Lower leg skin (tissue), 4 donors: Measurements from ENCODE around the gene CPA2. TPM values are rescaled to one million over a fixed set of nuclear protein-coding genes. Genes with fewer than 3 reads are reported as not detected.

Source experiments
- DNase-seq, 2 donors: peaks; one replicate each; pipeline ENCODE4 v3.0.0-alpha.2; 2019; ENCODE audit warnings: low spot score in 2 of 2
- H3K4me3 ChIP-seq: fragments of 200-600 bp; sonication (generic); 2 replicates; pipeline ENCODE4 v1.5.1; 2017; ENCODE audit warnings: mild to moderate bottlenecking, low read depth; ENCODE audit not compliant: poor library complexity, severe bottlenecking
- POLR2A ChIP-seq, 2 donors: fragments of 450-650 bp; IDR thresholded peaks; one replicate each; pipeline ENCODE4 v1.6.1; 2016 to 2017; ENCODE audit warnings: antibody characterized with exemption in 2 of 2, mild to moderate bottlenecking in 1 of 2, moderate library complexity in 1 of 2
- WGBS, 2 donors: methylation state at CpG; one replicate each; pipeline ENCODE4 v1.1.5; 2018; 5-methylcytosine and 5-hydroxymethylcytosine counted together
- intact Hi-C: fragments of 100-400 bp; cut with DNase I; formaldehyde crosslinking; loops from one replicate; pipeline ENCODE4 v1.15.0; 2023; ENCODE audit warnings: low total_unique reads
- total RNA-seq, 4 donors: library from RNA; depleted of rRNA; stranded (reverse); fragments of >200 nt; gene quantifications; one replicate each; pipeline ENCODE4 v1.1.0, GENCODE V29; 2016
- TF ChIP-seq, protein P1 (sequence below), 3 donors: fragments of 450-650 bp; IDR thresholded peaks; one replicate each; pipeline ENCODE4 v1.5.1; 2016; ENCODE audit warnings: antibody characterized with exemption in 3 of 3, mild to moderate bottlenecking in 3 of 3, moderate library complexity in 2 of 3

Gene CPA2
- total RNA-seq, 4 donors from 2014 or later, result 0.16 TPM; not detected in 3

DNA sequence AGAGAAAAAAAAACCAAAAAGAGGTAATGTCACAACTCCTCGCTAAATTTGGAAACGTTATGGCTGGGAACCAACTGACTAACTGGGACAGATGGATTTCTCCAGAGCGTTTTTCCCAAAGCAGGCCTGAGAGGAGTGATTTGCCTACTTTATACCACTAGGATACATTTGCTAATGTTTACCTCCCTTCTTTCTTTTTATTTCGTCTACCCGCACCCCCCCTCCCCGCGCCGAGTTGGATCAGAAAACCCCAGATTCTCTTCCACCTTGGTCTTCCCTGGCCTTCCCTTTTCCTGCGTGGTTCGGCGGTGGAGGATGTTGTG lies 7.2 kb downstream of the CPA2 start:
- DNase-seq, result no peak
- intact Hi-C loops, result no loop called here
- TF ChIP-seq POLR2A (IDR thresholded peaks at IDR 0.05), result no peak
- 49 to 56% methylated on average over 11 of the region's 11 CpGs for WGBS, 2 donors
- H3K4me3 ChIP-seq, result no peak overlapping the region

DNA sequence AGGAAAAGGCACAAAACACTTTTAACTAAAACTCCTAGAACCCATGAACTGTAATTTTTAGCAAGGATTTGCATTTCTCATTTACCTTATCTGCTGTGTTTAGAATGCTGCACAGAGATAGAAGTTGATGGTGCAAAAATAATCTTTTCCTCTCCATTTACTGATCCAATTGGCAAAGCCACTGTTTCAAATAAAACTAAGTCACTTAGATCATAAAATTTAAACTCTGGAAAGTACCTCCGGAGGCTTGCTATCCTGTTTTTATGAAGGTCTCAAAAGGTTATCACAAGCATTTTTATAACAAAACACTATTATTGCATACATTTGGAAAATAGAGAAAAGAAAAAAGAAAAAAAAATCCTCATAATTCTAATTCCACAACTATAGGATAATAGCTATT lies 7.6 kb downstream of the CPA2 start:
- DNase-seq, result no peak
- H3K4me3 ChIP-seq, result no peak overlapping the region
- intact Hi-C loops, result no loop called here
- TF ChIP-seq, protein P1, sequence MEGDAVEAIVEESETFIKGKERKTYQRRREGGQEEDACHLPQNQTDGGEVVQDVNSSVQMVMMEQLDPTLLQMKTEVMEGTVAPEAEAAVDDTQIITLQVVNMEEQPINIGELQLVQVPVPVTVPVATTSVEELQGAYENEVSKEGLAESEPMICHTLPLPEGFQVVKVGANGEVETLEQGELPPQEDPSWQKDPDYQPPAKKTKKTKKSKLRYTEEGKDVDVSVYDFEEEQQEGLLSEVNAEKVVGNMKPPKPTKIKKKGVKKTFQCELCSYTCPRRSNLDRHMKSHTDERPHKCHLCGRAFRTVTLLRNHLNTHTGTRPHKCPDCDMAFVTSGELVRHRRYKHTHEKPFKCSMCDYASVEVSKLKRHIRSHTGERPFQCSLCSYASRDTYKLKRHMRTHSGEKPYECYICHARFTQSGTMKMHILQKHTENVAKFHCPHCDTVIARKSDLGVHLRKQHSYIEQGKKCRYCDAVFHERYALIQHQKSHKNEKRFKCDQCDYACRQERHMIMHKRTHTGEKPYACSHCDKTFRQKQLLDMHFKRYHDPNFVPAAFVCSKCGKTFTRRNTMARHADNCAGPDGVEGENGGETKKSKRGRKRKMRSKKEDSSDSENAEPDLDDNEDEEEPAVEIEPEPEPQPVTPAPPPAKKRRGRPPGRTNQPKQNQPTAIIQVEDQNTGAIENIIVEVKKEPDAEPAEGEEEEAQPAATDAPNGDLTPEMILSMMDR (IDR thresholded peaks at IDR 0.05), result no peak
- TF ChIP-seq POLR2A (IDR thresholded peaks at IDR 0.05), result no peak
- 37 to 55% methylated on average over 1 of the region's 1 CpG for WGBS, 2 donors

DNA sequence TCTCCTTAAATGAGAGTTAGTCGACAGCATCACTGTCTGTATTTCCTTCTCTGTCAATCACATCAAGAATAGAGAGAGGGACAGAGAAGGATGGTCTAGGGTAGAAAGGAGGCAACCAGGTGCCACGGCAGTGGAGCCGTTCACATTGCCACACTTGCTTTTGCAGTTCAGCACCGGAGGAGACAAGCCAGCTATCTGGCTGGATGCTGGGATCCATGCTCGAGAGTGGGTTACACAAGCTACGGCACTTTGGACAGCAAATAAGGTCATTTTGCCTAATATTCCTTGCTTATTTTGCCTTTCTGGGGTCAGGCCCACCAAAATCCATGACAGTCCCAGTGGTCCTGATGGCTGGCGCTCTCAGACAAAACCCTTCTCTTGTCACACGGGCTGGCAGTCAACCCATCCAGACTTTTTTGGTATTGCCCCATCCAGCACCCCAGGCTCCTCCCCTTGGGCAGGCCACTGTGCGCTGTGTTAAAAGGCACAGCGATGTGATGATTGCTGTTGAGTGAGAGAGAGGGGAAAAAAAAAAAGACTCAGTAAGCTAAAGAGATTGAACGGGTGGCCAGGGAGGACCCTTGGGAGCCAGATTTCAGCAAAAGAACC lies 8.4 kb downstream of the CPA2 start:
- H3K4me3 ChIP-seq, result no peak overlapping the region
- 65 to 66% methylated on average over 11 of the region's 11 CpGs for WGBS, 2 donors
- TF ChIP-seq, protein P1 (IDR thresholded peaks at IDR 0.05), result no peak
- no peak for TF ChIP-seq POLR2A (IDR thresholded peaks at IDR 0.05)
- intact Hi-C loops, result no loop called here
- DNase-seq, result no peak

DNA sequence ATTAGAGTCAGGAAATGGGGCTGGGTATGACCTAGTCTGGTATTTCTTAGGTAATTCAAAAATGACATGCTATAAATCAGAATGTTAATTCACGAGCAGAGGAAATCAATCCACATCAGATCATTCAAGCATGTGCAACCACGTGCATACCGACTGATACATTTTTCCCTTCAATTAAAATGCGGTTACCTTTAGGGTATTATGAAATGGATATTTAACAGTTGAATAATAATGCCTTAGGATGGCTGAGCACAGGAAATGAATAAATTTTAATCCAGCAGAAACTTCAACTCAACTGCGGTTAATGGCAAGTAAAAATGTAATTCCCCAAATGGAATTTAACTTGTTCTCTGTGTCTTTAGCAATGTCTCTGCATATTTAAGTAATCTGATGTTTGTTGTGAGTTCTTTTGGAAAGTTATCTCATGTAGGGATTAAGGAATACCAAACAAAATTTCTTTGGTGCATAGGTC lies 9.2 kb downstream of the CPA2 start:
- H3K4me3 ChIP-seq, result no peak overlapping the region
- no peak for DNase-seq
- 36 to 43% methylated on average over 5 of the region's 5 CpGs for WGBS, 2 donors
- TF ChIP-seq POLR2A (IDR thresholded peaks at IDR 0.05), result no peak
- TF ChIP-seq, protein P1 (IDR thresholded peaks at IDR 0.05), result no peak
- intact Hi-C loops, result no loop called here

DNA sequence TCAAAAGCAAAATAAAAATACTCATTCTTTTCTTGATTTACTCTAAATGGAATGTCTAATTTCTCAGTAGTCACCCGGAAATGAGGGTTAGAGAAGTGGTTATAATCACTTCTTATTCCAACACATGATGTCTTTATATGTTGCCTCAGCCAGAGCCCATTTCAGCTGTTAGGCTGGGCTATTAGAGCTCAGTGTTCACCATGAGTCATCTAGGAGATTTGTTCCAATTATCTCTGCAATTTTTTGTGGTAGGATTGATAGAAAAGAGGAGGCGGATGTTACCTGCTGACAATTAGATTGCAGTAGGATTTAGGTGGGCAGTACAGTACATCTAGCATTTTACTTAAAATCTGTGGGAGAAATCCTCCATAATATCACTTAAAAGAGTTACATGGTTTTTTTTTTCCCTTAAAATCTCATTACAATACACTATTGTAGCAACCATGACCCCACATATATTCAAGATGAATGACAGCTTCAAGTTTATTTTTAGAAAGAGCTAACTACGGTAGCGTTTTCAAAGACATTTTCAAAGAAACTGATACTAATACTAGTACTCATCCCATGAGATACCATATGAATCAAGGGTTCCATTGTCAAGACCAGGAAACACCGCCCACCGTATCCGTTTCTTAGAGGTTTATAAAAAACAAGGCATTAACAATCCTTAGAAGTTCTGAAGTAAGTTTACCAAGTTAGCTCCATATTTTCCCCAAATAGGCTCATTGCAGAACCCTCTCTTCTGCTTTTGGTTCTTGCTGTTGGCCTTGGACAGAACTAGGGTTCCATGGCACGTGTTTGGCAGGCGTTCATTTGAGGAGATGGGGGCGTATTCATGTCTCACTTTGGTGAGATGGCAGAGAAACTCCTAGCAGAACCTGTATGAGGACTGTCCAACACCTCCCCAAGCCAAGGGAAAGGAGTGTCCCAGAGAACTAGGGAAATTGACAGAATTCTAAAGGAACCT lies 10.4 kb downstream of the CPA2 start:
- intact Hi-C loops, result no loop called here
- 62 to 73% methylated on average over 10 of the region's 10 CpGs for whole genome bisulfite sequencing, 2 donors
- no peak for DNase-seq
- TF ChIP-seq, protein P1 (IDR thresholded peaks at IDR 0.05), result no peak
- TF ChIP-seq POLR2A (IDR thresholded peaks at IDR 0.05), result no peak
- H3K4me3 ChIP-seq, result no peak overlapping the region
